Right lobe of liver (tissue), 6 donors: ENCODE results near the gene CD151. TPM values are rescaled to one million over a fixed set of nuclear protein-coding genes. Genes with fewer than 3 reads are reported as not detected.

Experiments used
- ATAC-seq, 4 donors: fragments of 200-7000 bp; cut with Tn5 transposase; one replicate each; pipeline ENCODE4 v1.9.1; 2020; ENCODE audit warnings: mild to moderate bottlenecking in 4 of 4, moderate library complexity in 4 of 4
- DNase-seq, 3 donors: peaks; one replicate each; pipeline ENCODE4 v3.0.0-alpha.2; 2020
- H3K27ac ChIP-seq, 3 donors: fragments of 200-600 bp; one replicate each; pipeline ENCODE4 v1.8.0; 2022
- H3K27me3 ChIP-seq, 2 donors: fragments of 200-600 bp; one replicate each; pipeline ENCODE4 v1.8.0; 2022
- H3K36me3 ChIP-seq, 4 donors: fragments of 200-600 bp; sonication (generic) in 1 of 4; one replicate each; pipeline versions ENCODE4 v1.5.1 to v1.8.0; 2017 to 2022; ENCODE audit warnings: control low read depth in 1 of 4
- H3K4me1 ChIP-seq, 4 donors: fragments of 200-600 bp; sonication (generic) in 1 of 4; one replicate each; pipeline versions ENCODE4 v1.5.1 to v1.8.0; 2017 to 2022; ENCODE audit warnings: control low read depth in 1 of 4
- H3K4me3 ChIP-seq, 3 donors: fragments of 200-600 bp; one replicate each; pipeline ENCODE4 v1.8.0; 2022
- H3K9me3 ChIP-seq, 4 donors: fragments of 200-600 bp; sonication (generic) in 1 of 4; one replicate each; pipeline versions ENCODE4 v1.5.1 to v1.8.0; 2017 to 2022; ENCODE audit warnings: control low read depth in 1 of 4
- POLR2A ChIP-seq: fragments of 450-650 bp; IDR thresholded peaks from one replicate; pipeline ENCODE4 v1.6.1; 2017; ENCODE audit warnings: antibody characterized with exemption, mild to moderate bottlenecking
- WGBS: methylation state at CpG from one replicate; pipeline ENCODE4 v1.1.6; 2018; ENCODE audit warnings: low coverage, low lambda C conversion rate; ENCODE audit not compliant: insufficient coverage; ENCODE audit errors: missing lambda C conversion rate; 5-methylcytosine and 5-hydroxymethylcytosine counted together
- intact Hi-C, 2 donors: fragments of 100-400 bp; cut with DNase I; formaldehyde crosslinking; loops; one replicate each; pipeline versions ENCODE4 v1.11.2 to v1.14.1; 2022
- total RNA-seq, 6 experiments: library from RNA; depleted of rRNA in 2 of 6; stranded (reverse); fragments of >200 nt in 2 of 6; fragmentation: NEBNext Ultra II Directional in 3 of 6; extraction: Animal tissue kit (Norgen Biotek cat#: 25700) in 3 of 6; gene quantifications; one replicate each; pipeline versions ENCODE4 v1.1.0 to v1.2.4, GENCODE V29; 2016 to 2023
- TF ChIP-seq, protein P1 (sequence below), 4 donors: fragments of 200-600 bp in 3 of 4; fragments of 450-650 bp in 1 of 4; IDR thresholded peaks; one replicate each; pipeline versions ENCODE4 v1.5.1 to v1.8.0; 2016 to 2022; ENCODE audit warnings: antibody characterized with exemption in 4 of 4, mild to moderate bottlenecking in 2 of 4
- donor health status: DM: no; HTN: yes; CAD: no.
- donor health status: DM: no; HTN: no; CAD: no.
- donor health status: DM: no; HTN: no; CAD: no.
- donor health status: DM: no; HTN: yes; CAD: no.
- donor health status: DM: no; HTN: yes; CAD: no.

CD151 gene
- total RNA-seq, 6 experiments from 2014 or later: 70.8 to 156 (median 135) TPM

GRCh38 chr11:831961-832528 lies 707 bp upstream of the CD151 start:
- intact Hi-C loops: no loop called here
- DNase-seq (no peak), ATAC-seq (no peak)
- no peak for TF ChIP-seq POLR2A
- TF ChIP-seq, protein P1, sequence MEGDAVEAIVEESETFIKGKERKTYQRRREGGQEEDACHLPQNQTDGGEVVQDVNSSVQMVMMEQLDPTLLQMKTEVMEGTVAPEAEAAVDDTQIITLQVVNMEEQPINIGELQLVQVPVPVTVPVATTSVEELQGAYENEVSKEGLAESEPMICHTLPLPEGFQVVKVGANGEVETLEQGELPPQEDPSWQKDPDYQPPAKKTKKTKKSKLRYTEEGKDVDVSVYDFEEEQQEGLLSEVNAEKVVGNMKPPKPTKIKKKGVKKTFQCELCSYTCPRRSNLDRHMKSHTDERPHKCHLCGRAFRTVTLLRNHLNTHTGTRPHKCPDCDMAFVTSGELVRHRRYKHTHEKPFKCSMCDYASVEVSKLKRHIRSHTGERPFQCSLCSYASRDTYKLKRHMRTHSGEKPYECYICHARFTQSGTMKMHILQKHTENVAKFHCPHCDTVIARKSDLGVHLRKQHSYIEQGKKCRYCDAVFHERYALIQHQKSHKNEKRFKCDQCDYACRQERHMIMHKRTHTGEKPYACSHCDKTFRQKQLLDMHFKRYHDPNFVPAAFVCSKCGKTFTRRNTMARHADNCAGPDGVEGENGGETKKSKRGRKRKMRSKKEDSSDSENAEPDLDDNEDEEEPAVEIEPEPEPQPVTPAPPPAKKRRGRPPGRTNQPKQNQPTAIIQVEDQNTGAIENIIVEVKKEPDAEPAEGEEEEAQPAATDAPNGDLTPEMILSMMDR (IDR thresholded peaks at IDR 0.05): no peak
- Histone ChIP-seq H3K27me3 (no peaks in the 10 kb centered on the region), H3K4me1 (peaks cover 0 to 62% (median 25%) of the 10 kb centered on the region in 4 donors), H3K9me3 (no peaks in the 10 kb centered on the region), H3K4me3 (peak overlapping the region; percentile 37 to 75 (median 43)), H3K36me3 (peaks cover 0 to 6% (median under 1%) of the 10 kb centered on the region in 4 donors), H3K27ac (no peak overlapping the region)
- 40% methylated on average over 2 of the region's 23 CpGs for WGBS

DNA sequence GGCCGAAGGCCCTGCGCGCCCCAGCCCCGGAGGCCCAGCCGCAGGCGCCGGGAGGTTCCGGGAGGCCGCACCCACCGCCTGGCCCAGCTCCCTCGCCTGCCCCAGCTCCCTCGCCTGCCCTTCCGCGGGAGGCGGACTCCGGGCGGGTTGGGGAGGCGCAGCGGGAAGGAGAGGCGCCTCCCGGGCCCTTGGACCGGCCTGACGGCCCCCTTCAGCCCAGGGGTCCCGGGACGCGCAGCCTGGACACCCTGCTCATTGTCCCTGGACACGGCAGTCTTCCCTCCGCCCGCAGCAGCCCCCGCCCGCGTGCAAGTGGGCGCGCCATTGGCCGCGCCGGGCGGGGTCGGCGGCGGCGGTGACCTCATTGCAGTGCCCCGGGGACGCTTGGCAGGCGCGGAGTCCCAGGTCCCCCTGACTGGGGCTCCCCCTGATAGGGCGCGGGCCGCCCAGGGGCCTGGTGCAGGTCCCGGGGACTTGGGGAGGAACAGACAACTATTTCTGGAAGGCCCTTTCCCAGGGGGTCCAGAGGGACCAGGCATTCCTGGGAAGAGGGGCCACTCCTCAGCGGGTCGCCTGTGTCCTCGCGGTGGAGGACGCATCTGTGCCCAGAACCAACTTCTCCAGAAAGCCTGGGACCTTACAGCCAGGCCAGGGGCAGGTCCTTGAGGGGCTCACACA lies 501 bp downstream of the CD151 start:
- Histone ChIP-seq H3K9me3 (no peaks in the 10 kb centered on the region), H3K36me3 (peaks cover 0 to 13% (median 7%) of the 10 kb centered on the region in 4 donors), H3K4me1 (peaks cover 0 to 56% (median 25%) of the 10 kb centered on the region in 4 donors), H3K27ac (peak overlapping the region; percentile 4 to 82 (median 63)), H3K4me3 (peak overlapping the region; percentile 75 to 85 (median 84)), H3K27me3 (no peaks in the 10 kb centered on the region)
- peak; percentile 1 to 19 (median 9) for ATAC-seq
- WGBS: no CpG with 5 or more reads among the region's 55 CpGs
- TF ChIP-seq POLR2A: peak; percentile 54
- TF ChIP-seq, protein P1 (IDR thresholded peaks at IDR 0.05): no peak
- intact Hi-C loops: no loop called here
- peak in 1 of 3 donors; percentile 73 for DNase-seq

DNA sequence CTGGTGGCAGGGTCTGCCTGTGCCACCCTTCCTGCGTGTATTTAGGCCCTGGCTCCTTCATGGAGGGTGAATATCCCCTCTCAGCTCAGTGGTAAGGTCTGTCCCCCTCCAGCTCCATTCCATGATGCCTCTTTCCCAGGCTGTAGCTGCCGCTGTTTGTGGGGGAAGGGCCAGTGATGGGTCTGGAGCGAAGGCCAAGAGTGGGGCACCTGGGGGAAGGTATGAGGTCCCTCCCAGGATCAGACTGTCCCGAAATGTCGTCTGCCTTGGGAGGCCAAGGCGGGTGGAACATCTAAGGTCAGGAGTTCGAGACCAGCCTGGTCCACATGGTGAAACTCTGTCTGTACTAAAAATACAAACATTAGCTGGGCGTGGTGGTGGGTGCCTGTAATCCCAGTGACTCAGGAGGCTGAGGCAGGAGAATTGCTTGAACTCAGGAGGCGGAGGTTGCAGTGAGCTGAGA lies 1.1 kb downstream of the CD151 start:
- peaks cover 0 to 19% (median 10%) of the 10 kb centered on the region in 4 donors for H3K36me3 ChIP-seq
- H3K27ac ChIP-seq: peak overlapping the region; percentile 4 to 82 (median 53)
- peaks cover 0 to 51% (median 24%) of the 10 kb centered on the region in 4 donors for H3K4me1 ChIP-seq
- peak overlapping the region; percentile 75 to 85 (median 84) for H3K4me3 ChIP-seq
- ATAC-seq (no peak), DNase-seq (no peak)
- H3K9me3 ChIP-seq: no peaks in the 10 kb centered on the region
- intact Hi-C loops: no loop called here
- 28% methylated on average over 4 of the region's 9 CpGs for WGBS
- TF ChIP-seq POLR2A: no peak
- TF ChIP-seq, protein P1 (IDR thresholded peaks at IDR 0.05): no peak
- H3K27me3 ChIP-seq: no peaks in the 10 kb centered on the region

GRCh38 chr11:834371-835316 lies 1.9 kb downstream of the CD151 start:
- peaks cover 0 to 43% (median 19%) of the 10 kb centered on the region in 4 donors for H3K4me1 ChIP-seq
- H3K4me3 ChIP-seq: peak overlapping the region; percentile 75 to 85 (median 84)
- H3K9me3 ChIP-seq: no peaks in the 10 kb centered on the region
- TF ChIP-seq, protein P1 (IDR thresholded peaks at IDR 0.05): no peak
- peak; percentile 65 for TF ChIP-seq POLR2A
- ATAC-seq (peak; percentile 63 to 76 (median 72)), DNase-seq (peak; percentile 90 to 94 (median 90))
- intact Hi-C loops: no loop called here
- H3K27me3 ChIP-seq: no peaks in the 10 kb centered on the region
- peak overlapping the region; percentile 53 to 83 (median 56) for H3K27ac ChIP-seq
- 6% methylated on average over 9 of the region's 31 CpGs for WGBS
- H3K36me3 ChIP-seq: peaks cover 0 to 26% (median 16%) of the 10 kb centered on the region in 4 donors
